IMR-90 (cell line): ENCODE data around the gene TFAM. TPM values are rescaled to one million over a fixed set of nuclear protein-coding genes. Genes with fewer than 3 reads are reported as not detected.

ENCODE experiments used
- ATAC-seq: fragments of 200-7000 bp; cut with Tn5 transposase; 2 replicates; pipeline ENCODE4 v1.9.1; 2020; ENCODE audit warnings: low read depth, mild to moderate bottlenecking, moderate library complexity
- BruUV-seq: library from RNA; stranded (reverse); fragments of 400-500 nt; replicated peaks from 2 replicates; lab custom pipeline; 2021; lab: Mats Ljungman, UMichigan
- CTCF ChIA-PET: fragments of 300-600 bp; formaldehyde crosslinking; extraction: SDS; loops from one replicate; lab custom pipeline; 2021; ENCODE audit warnings: antibody characterized with exemption; lab: Yijun Ruan, JAX
- POLR2A ChIA-PET: fragments of 300-600 bp; sonication (Branson Sonifier 250); formaldehyde crosslinking; loops from one replicate; lab custom pipeline; 2022; ENCODE audit warnings: antibody characterized with exemption; ENCODE audit not compliant: unreplicated experiment; lab: Charles Lee
- DNase-seq: peaks from one replicate; pipeline ENCODE4 v3.0.0; 2013
- H2AFZ ChIP-seq: replicated peaks from 2 replicates; pipeline ENCODE3; 2013; ENCODE audit warnings: low read length, mild to moderate bottlenecking; ENCODE audit not compliant: poor library complexity
- H2AK5ac ChIP-seq: 2 replicates; pipeline ENCODE4 v1.6.1; 2013; ENCODE audit warnings: low read depth, low read length, inconsistent platforms
- H2AK9ac ChIP-seq: replicated peaks from 2 replicates; pipeline ENCODE3; 2013; ENCODE audit warnings: mild to moderate bottlenecking, low read depth, low read length, moderate library complexity; ENCODE audit not compliant: poor library complexity
- H2BK120ac ChIP-seq: 2 replicates; pipeline ENCODE4 v1.6.1; 2013; ENCODE audit warnings: low read depth, low read length, inconsistent platforms
- H2BK15ac ChIP-seq: 3 replicates; pipeline ENCODE4 v1.6.1; 2013; ENCODE audit warnings: low read depth, low read length, inconsistent platforms
- H2BK20ac ChIP-seq: 2 replicates; pipeline ENCODE4 v1.6.1; 2013; ENCODE audit warnings: low read depth, mild to moderate bottlenecking, inconsistent platforms, low read length, moderate library complexity
- H2BK5ac ChIP-seq: 2 replicates; pipeline ENCODE4 v1.6.1; 2013; ENCODE audit warnings: mild to moderate bottlenecking, low read depth, low read length, inconsistent platforms; ENCODE audit not compliant: poor library complexity, severe bottlenecking
- H3K14ac ChIP-seq: replicated peaks from 2 replicates; pipeline ENCODE4 v1.6.1; 2013; ENCODE audit warnings: low read depth, low read length, inconsistent platforms
- H3K18ac ChIP-seq: 2 replicates; pipeline ENCODE4 v1.6.1; 2013; ENCODE audit warnings: low read depth, low read length, control low read depth
- H3K23ac ChIP-seq: 2 replicates; pipeline ENCODE4 v1.6.1; 2013; ENCODE audit warnings: low read depth, low read length, inconsistent platforms
- H3K27ac ChIP-seq: 2 replicates; pipeline ENCODE4 v1.5.1; 2013; ENCODE audit warnings: mild to moderate bottlenecking, control low read depth, low read length; ENCODE audit not compliant: insufficient read depth
- H3K27me3 ChIP-seq: 2 replicates; pipeline ENCODE4 v1.6.1; 2013; ENCODE audit warnings: low read length; ENCODE audit not compliant: control insufficient read depth, insufficient read depth
- H3K36me3 ChIP-seq: 2 replicates; pipeline ENCODE4 v1.6.1; 2013; ENCODE audit warnings: low read length, mixed read lengths; ENCODE audit not compliant: control insufficient read depth, insufficient read depth
- H3K4ac ChIP-seq: 2 replicates; pipeline ENCODE4 v1.6.1; 2013; ENCODE audit warnings: low read depth, low read length, inconsistent platforms
- H3K4me1 ChIP-seq: 2 replicates; pipeline ENCODE4 v1.6.1; 2013; ENCODE audit warnings: low read length, mixed read lengths; ENCODE audit not compliant: control insufficient read depth, insufficient read depth
- H3K4me2 ChIP-seq: 2 replicates; pipeline ENCODE4 v1.6.1; 2013; ENCODE audit warnings: low read depth, mild to moderate bottlenecking, control low read depth, low read length, moderate library complexity
- H3K4me3 ChIP-seq: 2 replicates; pipeline ENCODE4 v1.5.1; 2013; ENCODE audit warnings: low read depth, mild to moderate bottlenecking, control low read depth, low read length, moderate library complexity; ENCODE audit not compliant: insufficient read depth
- H3K56ac ChIP-seq: 2 replicates; pipeline ENCODE4 v1.6.1; 2013; ENCODE audit warnings: low read length, inconsistent platforms; ENCODE audit not compliant: insufficient read depth; ENCODE audit errors: extremely low read depth
- H3K79me1 ChIP-seq, 2 experiments: 2 replicates each; pipeline ENCODE4 v1.6.1; 2013; ENCODE audit warnings: low read length in 2 of 2, inconsistent platforms in 1 of 2, low read depth in 1 of 2
- H3K9ac ChIP-seq: 2 replicates; pipeline ENCODE4 v1.6.1; 2013; ENCODE audit warnings: low read depth, low read length, control low read depth
- H3K9me1 ChIP-seq: 2 replicates; pipeline ENCODE4 v1.6.1; 2013; ENCODE audit warnings: low read length, inconsistent platforms; ENCODE audit not compliant: insufficient read depth
- H3K9me3 ChIP-seq: 2 replicates; pipeline ENCODE4 v1.6.1; 2013; ENCODE audit warnings: low read length; ENCODE audit not compliant: control insufficient read depth, insufficient read depth
- H4K20me1 ChIP-seq: 2 replicates; pipeline ENCODE4 v1.6.1; 2013; ENCODE audit warnings: low read length, inconsistent platforms; ENCODE audit not compliant: insufficient read depth
- H4K5ac ChIP-seq: 2 replicates; pipeline ENCODE4 v1.6.1; 2013; ENCODE audit warnings: mild to moderate bottlenecking, low read depth, low read length, control low read depth
- H4K8ac ChIP-seq, 2 experiments: 2 replicates each; pipeline ENCODE4 v1.6.1; 2013; ENCODE audit warnings: low read depth in 2 of 2, low read length in 2 of 2, control low read depth in 1 of 2, inconsistent platforms in 1 of 2
- H4K91ac ChIP-seq: 2 replicates; pipeline ENCODE4 v1.6.1; 2013; ENCODE audit warnings: low read depth, low read length, inconsistent platforms; ENCODE audit not compliant: insufficient read depth
- CEBPB ChIP-seq: IDR thresholded peaks from 2 replicates; pipeline ENCODE4 v1.6.1; 2012; ENCODE audit warnings: low read depth, low read length, improper control_type of control experiment
- USF2 ChIP-seq: fragments of 150-350 bp; IDR thresholded peaks from 2 replicates; pipeline ENCODE4 v1.6.1; 2017; ENCODE audit warnings: mild to moderate bottlenecking, antibody characterized with exemption, low read length, low read depth
- WGBS, 2 experiments: methylation state at CpG; one replicate each; pipeline versions ENCODE4 v1.1.5 to v1.1.7; 2013; ENCODE audit warnings: missing lambda C conversion rate in 2 of 2; ENCODE audit not compliant: insufficient read length in 1 of 2; ENCODE audit errors: extremely low coverage in 2 of 2; 5-methylcytosine and 5-hydroxymethylcytosine counted together
- dilution Hi-C: fragments of 300-500 bp; cut with HindIII; formaldehyde crosslinking; loops from one replicate; pipeline ENCODE4 v1.14.3; 2018; ENCODE audit warnings: low sequenced_read_pairs; ENCODE audit not compliant: unreplicated experiment
- in situ Hi-C: fragments of 300-500 bp; cut with MboI; formaldehyde crosslinking; loops from 3 replicates; pipeline ENCODE4 v1.14.3; 2019; ENCODE audit warnings: low sequenced_read_pairs, inconsistent platforms, mixed read lengths
- intact Hi-C: fragments of 100-400 bp; cut with micrococcal nuclease; formaldehyde crosslinking; loops from 2 replicates; pipeline ENCODE4 v1.10.0; 2022
- polyA plus RNA-seq, 3 experiments: library from polyadenylated mRNA; depleted of rRNA; stranded (reverse); fragments of >200 nt; gene quantifications; 2 replicates each; pipeline ENCODE4 v1.2.3, GENCODE V29; 2012; ENCODE audit warnings: low replicate concordance in 1 of 3
- total RNA-seq: library from RNA; depleted of rRNA; stranded (reverse); fragments of >200 nt; gene quantifications from 2 replicates; pipeline ENCODE4 v1.2.3, GENCODE V29; 2012

Gene TFAM
- total and polyA plus RNA-seq, 2 of the 4 experiments (the other 2 are of a cell fraction), result 7.6 to 16.7 TPM

- no peak for TF ChIP-seq USF2
- TF ChIP-seq CEBPB, result peak; percentile 42; the same call in 1 of the 2 replicates
- ChIA-PET POLR2A (no interaction called here), CTCF (no interaction called here)
- no peak overlapping the region for H3K9ac ChIP-seq
- no peak overlapping the region for H4K91ac ChIP-seq
- H2AK5ac ChIP-seq, result no peak overlapping the region
- WGBS, 2 experiments, result no CpG with 5 or more reads among the region's 1 CpG
- no TSS peak for BruUV-seq
- no peak overlapping the region for H4K8ac ChIP-seq
- in situ Hi-C loops (no loop called here), dilution Hi-C loops (no loop called here), intact Hi-C loops (no loop called here)
- no peak overlapping the region for H3K27ac ChIP-seq
- H3K14ac ChIP-seq, result no peak overlapping the region
- no peak overlapping the region for H4K5ac ChIP-seq
- ATAC-seq (no peak), DNase-seq (peak; percentile 26)
- no peak overlapping the region for H2BK15ac ChIP-seq
- H2AFZ ChIP-seq, result no peak overlapping the region
- H3K4me2 ChIP-seq, result no peak overlapping the region
- peaks cover 6 to 17% of the 10 kb centered on the region in 2 experiments for H3K79me1 ChIP-seq
- H3K18ac ChIP-seq, result no peak overlapping the region
- peaks cover 2% of the 10 kb centered on the region for H3K9me1 ChIP-seq
- no peaks in the 10 kb centered on the region; the same call in 1 of the 2 replicates for H3K36me3 ChIP-seq
- 0 out of 2 replicates have a peak, but pooled peaks cover 1% of the 10 kb centered on the region for H3K4me1 ChIP-seq
- H3K4me3 ChIP-seq, result no peak overlapping the region
- H3K9me3 ChIP-seq, result no peaks in the 10 kb centered on the region
- no peak overlapping the region for H3K23ac ChIP-seq
- H3K56ac ChIP-seq, result no peak overlapping the region
- H3K27me3 ChIP-seq, result no peaks in the 10 kb centered on the region
- H3K4ac ChIP-seq, result no peak overlapping the region
- no peak overlapping the region for H2AK9ac ChIP-seq
- no peak overlapping the region for H2BK20ac ChIP-seq
- H2BK120ac ChIP-seq, result no peak overlapping the region
- H4K20me1 ChIP-seq, result peaks cover 4% of the 10 kb centered on the region; the same call in 1 of the 2 replicates
- H2BK5ac ChIP-seq, result no peak overlapping the region
These were observed 23.0 kb upstream of the TFAM start for GRCh38 chr10:58362027-58362789.
